ENCODE results near the gene HBQ1.
"Not testable (repeated sequence)": the region's sequence is repeated elsewhere in the genome, so short reads cannot be mapped to it uniquely, and the experiment has no call there.

Gene HBQ1

DNA sequence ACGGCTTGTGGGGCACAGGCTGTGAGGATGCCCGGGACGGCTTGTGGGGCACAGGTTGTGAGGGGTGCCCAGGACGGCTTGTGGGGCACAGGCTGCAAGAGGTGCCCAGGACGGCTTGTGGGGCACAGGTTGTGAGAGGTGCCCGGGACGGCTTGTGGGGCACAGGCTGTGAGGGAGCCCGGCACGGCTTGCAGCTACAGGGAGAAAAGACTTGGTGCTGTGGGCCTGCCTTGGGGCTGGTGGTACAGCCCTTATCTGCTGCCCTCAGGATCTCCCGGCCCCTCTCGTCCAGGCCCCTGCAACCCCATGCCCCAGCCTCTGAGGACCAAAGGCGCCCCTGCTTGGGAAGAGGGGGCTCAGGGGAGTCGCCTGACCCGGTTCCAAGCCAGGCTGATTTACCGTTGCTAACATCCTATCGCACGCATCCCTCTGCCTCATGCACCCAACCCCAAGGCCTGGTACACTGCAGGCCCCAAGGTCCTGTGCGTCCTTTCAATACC, 19.5 kb upstream of the HBQ1 start:
- FAIRE-seq (no peak), DNase-seq (ENCODE audit: low spot score) (no peak)

DNA sequence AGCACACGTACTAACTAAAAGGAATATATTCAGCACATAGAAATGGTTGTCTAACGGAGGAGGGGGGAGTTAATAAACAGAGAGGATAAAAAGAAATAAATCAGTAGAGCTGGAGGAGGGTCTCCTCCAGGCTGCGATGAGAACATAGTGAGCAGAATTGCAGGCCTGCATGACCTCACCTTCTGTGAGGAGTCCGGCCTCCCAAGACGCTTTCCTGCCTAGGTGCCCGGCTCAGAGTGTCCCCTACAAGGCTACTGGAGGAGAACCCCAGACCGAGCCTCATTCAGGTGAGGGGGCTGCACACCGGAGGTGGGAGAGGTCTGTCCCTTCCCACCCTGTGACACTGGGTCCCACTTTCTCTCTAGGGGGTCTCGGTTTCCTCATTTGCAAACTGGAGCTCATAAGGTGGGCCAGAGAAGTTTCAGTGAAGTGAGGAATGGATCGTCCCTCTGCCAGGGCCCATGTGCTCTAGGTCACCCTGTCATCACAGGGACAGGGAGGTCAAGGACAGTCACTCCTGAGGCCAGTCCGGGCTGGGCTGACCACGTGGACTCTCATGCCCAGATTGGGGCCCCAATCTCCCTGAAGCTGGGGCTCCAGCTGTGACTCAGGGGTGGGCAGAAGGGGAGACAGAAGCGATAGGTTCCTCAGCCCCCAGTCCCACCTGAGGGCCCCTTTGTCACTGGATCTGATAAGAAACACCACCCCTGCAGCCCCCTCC, 17.8 kb upstream of the HBQ1 start:
- FAIRE-seq, result no peak

DNA sequence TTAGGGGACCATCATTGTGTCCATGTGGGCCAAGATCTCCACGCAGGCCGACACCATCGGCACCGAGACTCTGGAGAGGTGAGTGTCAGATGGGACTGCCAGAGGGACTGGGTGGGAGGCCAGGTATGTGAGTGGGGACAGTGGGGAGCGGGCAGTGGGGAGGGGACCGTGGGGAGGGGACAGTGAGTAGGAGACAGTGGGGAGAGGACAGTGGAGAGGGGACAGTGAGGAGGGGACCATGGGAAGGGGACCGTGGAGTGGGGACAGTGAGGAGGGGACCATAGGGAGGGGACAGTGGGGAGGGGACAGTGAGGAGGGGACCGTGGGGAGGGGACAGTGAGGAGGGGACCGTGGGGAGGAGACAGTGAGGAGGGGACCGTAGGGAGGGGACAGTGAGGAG, 17.1 kb upstream of the HBQ1 start:
- not testable (repeated sequence) for DNase-seq (ENCODE audit: low spot score); FAIRE-seq

More for the DNA sequence above, 17.8 kb upstream of the HBQ1 start:
- no peak for DNase-seq (ENCODE audit: low spot score)

DNA sequence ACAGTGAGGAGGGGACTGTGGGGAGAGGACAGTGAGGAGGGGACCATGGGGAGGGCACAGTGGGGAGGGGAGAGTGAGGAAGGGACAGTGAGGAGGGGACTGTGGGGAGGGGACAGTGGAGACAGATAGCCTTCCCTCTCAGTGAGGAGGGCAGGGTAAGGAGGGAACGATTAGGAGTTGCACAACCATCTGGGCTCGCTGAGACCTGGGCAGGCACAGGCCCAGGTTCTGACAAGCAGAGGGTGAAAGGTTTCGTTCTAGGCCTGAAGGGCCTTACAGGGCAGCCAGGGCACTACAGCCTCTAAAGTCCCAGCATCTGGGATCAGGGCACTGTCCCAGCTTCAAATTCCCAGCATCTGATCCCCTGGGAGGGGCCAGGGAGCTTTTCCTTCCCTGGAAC, 16.6 kb upstream of the HBQ1 start:
- FAIRE-seq; DNase-seq (ENCODE audit: low spot score): not testable (repeated sequence)

DNA sequence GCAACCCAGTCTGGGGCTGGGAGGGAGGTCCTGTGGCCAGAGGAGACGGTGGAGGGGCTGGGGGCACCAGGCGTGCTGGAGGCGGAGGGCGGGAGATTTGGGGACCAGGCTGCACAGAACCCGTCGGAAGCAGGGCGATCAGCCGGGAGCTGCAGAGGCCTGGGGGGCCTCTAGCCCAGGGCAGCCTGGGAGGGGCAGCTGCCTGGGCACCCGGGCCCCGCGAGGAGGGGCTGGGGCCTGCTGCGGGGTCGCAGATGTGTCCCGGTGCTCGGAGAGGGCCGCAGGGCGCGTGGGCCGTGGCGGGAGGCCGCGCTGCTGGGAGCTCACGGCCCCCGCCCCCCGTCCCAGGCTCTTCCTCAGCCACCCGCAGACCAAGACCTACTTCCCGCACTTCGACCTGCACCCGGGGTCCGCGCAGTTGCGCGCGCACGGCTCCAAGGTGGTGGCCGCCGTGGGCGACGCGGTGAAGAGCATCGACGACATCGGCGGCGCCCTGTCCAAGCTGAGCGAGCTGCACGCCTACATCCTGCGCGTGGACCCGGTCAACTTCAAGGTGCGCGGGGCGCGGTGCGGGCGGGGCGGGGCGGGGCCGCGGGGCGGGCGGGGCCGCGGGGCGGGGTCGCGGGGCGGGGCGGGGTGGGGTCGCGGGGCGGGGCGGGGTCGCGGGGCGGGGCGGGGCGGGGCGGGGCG, 16.0 kb upstream of the HBQ1 start:
- FAIRE-seq; DNase-seq (ENCODE audit: low spot score): not testable (repeated sequence)

DNA sequence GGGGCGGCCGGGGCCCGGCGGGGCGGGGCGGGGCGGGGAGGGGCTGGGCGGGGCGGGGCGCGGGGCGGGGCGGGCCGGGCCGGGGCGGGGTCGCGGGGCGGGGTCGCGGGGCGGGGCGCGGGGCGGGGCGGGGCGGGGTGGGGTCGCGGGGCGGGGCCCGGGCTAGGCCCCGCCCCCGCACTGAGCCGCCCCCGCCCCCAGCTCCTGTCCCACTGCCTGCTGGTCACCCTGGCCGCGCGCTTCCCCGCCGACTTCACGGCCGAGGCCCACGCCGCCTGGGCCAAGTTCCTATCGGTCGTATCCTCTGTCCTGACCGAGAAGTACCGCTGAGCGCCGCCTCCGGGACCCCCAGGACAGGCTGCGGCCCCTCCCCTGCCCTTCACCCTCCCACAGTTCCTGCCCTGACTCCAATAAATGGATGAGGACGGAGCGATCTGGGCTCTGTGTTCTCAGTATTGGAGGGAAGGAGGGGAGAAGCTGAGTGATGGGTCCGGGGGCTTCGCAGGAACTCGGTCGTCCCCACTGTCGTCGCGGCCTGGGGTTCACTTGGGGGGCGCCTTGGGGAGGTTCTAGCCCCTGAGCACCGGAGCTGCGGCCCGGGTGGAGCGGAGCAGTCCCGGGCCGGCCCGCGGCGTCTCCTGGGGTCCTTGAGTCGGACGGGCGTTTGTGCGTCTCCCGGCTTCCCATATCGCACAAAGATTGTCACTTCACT, 15.3 kb upstream of the HBQ1 start:
- FAIRE-seq (no peak), DNase-seq (ENCODE audit: low spot score) (no peak)

DNA sequence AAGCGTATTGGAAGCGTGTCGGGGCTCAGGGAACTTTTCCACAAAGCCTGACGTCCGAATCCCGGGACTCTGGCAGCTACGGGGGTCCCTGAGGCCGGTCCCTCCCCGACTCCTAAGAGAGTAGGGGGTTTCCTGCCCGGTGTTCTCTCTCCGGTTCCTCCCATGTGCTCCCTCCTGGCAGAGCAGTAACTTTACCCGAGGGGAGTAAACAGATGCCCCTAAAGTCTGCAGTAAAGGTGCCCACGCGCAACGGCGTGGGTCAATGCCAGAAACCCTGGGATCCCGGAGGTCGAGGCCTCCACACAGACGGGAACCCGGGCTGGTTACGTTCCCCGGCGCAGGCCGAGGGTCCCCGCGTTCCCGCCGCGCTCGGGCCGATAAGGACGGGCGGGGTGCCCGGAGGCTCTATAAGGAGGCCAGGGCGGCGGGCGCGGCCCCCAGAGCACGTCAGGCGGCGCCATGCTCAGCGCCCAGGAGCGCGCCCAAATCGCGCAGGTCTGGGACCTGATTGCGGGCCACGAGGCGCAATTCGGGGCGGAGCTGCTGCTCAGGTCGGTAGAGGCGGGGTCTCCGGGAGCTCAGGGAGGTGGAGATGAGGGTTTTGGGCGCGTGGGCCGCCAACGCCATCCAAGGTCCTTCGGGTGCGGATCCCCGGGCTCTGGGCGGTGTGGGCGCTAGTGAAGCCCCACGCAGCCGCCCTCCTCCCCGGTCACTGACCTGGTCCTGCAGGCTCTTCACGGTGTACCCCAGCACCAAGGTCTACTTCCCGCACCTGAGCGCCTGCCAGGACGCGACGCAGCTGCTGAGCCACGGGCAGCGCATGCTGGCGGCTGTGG, 14.5 kb upstream of the HBQ1 start, which contains the start of gene HBM:
Gene HBM (plus strand): TSS at position 440 of the 836 bp plus-strand sequence. CDS start 20 bp downstream, at position 460.
- no peak for FAIRE-seq
- DNase-seq (ENCODE audit: low spot score), result no peak

DNA sequence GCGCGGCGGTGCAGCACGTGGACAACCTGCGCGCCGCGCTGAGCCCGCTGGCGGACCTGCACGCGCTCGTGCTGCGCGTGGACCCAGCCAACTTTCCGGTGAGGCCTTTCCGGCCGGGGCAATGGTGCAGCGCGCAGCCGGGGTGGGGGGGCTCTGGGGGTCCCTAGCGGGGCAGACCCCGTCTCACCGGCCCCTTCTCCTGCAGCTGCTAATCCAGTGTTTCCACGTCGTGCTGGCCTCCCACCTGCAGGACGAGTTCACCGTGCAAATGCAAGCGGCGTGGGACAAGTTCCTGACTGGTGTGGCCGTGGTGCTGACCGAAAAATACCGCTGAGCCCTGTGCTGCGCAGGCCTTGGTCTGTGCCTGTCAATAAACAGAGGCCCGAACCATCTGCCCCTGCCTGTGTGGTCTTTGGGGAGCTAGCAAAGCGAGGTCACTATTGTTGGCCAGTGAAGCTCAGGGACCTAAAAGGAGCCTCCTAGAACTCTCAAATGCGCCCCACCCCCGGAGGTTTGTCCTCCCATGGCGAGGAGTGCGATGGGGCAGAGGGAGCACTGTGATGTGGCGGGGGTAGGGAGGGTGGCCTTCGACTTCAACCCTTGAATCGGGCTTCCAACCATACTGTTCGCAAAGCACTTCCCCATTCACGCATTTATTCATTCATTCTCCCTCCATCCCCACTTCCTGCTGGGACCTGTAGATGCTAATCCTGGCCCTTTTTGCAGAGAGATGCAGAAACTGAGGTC, 13.7 kb upstream of the HBQ1 start:
- FAIRE-seq (no peak), DNase-seq (ENCODE audit: low spot score) (no peak)

DNA sequence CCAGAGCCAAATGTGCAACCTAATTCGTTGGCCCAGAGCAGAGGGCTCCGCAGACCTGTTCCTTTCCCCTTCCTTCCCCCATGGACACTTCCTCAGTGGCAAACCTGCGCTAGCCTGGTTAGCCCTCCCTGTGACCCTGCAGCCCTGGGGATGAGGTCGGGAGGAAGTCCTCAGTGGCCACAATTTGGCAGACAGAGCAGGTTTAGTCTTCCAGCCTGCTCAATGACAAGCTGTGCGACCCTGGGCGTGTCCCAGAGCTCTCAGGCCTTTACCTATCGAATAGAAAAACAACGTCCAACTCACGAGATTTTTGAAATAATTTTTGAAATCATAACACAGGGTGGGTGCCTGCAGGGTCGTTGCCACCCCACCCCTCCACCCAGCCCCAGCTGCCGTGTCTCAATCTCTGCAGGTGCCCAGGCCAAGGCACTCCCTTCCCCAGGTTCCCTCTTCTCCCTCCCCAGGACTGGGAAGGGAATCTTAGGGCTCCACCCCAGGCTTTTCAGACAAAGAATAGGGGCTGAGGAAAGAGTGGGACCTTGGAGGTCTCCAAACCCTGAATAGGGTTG, 13.1 kb upstream of the HBQ1 start:
- FAIRE-seq (no peak), DNase-seq (ENCODE audit: low spot score) (no peak)

DNA sequence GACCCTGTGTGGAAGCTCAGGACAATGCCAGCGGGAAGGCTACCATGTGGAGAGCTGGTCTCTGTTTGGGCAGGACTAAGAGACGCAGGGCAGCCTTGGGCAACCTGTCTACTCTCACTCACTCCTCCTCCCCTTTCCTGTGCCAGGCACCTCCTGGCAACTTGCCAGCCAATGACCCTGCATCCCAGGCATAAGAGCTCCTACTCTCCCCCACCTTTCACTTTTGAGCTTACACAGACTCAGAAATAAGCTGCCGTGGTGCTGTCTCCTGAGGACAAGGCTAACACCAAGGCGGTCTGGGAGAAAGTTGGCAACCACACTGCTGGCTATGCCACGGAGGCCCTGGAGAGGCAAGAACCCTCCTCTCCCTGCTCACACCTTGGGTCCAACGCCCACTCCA, 11.8 kb upstream of the HBQ1 start:
- DNase-seq (ENCODE audit: low spot score), result no peak
- FAIRE-seq, result no peak

DNA sequence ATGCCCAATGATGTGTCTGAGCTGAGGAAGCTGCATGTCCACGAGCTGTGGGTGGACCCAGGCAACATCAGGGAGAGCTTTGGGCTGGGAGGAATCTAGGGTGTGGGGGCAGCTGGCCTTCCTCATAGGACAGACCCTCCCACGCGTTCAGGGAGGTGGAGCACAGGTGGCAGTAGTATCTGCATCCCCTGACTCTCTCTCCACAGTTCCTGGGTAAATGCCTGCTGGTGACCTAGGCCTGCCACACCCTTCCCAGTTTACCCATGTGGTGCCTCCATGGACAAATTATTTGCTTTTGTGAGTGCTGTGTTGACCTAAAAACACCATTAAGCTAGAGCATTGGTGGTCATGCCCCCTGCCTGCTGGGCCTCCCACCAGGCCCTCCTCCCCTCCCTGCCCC, 11.2 kb upstream of the HBQ1 start:
- FAIRE-seq (no peak), DNase-seq (ENCODE audit: low spot score) (no peak)

DNA sequence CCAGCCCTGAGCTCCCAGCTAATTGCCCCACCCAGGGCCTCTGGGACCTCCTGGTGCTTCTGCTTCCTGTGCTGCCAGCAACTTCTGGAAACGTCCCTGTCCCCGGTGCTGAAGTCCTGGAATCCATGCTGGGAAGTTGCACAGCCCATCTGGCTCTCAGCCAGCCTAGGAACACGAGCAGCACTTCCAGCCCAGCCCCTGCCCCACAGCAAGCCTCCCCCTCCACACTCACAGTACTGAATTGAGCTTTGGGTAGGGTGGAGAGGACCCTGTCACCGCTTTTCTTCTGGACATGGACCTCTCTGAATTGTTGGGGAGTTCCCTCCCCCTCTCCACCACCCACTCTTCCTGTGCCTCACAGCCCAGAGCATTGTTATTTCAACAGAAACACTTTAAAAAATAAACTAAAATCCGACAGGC, 10.2 kb upstream of the HBQ1 start:
- FAIRE-seq, result not testable (repeated sequence)
- peak; percentile 7 for DNase-seq (ENCODE audit: low spot score)

DNA sequence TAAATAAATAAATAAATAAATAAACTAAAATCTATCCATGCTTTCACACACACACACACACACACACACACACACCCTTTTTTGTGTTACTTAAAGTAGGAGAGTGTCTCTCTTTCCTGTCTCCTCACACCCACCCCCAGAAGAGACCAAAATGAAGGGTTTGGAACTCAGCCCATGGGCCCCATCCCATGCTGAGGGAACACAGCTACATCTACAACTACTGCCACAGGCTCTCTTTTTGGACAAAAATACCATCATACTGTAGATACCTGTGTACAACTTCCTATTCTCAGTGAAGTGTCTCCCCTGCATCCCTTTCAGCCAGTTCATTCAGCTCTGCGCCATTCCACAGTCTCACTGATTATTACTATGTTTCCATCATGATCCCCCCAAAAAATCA, 9.5 kb upstream of the HBQ1 start:
- FAIRE-seq, result no peak
- no peak for DNase-seq (ENCODE audit: low spot score)

DNA sequence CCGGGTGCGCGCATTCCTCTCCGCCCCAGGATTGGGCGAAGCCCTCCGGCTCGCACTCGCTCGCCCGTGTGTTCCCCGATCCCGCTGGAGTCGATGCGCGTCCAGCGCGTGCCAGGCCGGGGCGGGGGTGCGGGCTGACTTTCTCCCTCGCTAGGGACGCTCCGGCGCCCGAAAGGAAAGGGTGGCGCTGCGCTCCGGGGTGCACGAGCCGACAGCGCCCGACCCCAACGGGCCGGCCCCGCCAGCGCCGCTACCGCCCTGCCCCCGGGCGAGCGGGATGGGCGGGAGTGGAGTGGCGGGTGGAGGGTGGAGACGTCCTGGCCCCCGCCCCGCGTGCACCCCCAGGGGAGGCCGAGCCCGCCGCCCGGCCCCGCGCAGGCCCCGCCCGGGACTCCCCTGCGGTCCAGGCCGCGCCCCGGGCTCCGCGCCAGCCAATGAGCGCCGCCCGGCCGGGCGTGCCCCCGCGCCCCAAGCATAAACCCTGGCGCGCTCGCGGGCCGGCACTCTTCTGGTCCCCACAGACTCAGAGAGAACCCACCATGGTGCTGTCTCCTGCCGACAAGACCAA, 7.8 kb upstream of the HBQ1 start, which contains the start of gene HBA2:
Gene HBA2 (plus strand): TSS at position 503 of the 568 bp plus-strand sequence. CDS start 37 bp downstream, at position 540.
- FAIRE-seq; DNase-seq (ENCODE audit: low spot score): not testable (repeated sequence)

DNA sequence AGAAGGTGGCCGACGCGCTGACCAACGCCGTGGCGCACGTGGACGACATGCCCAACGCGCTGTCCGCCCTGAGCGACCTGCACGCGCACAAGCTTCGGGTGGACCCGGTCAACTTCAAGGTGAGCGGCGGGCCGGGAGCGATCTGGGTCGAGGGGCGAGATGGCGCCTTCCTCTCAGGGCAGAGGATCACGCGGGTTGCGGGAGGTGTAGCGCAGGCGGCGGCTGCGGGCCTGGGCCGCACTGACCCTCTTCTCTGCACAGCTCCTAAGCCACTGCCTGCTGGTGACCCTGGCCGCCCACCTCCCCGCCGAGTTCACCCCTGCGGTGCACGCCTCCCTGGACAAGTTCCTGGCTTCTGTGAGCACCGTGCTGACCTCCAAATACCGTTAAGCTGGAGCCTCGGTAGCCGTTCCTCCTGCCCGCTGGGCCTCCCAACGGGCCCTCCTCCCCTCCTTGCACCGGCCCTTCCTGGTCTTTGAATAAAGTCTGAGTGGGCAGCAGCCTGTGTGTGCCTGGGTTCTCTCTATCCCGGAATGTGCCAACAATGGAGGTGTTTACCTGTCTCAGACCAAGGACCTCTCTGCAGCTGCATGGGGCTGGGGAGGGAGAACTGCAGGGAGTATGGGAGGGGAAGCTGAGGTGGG, 6.9 kb upstream of the HBQ1 start:
- FAIRE-seq; DNase-seq (ENCODE audit: low spot score): not testable (repeated sequence)

DNA sequence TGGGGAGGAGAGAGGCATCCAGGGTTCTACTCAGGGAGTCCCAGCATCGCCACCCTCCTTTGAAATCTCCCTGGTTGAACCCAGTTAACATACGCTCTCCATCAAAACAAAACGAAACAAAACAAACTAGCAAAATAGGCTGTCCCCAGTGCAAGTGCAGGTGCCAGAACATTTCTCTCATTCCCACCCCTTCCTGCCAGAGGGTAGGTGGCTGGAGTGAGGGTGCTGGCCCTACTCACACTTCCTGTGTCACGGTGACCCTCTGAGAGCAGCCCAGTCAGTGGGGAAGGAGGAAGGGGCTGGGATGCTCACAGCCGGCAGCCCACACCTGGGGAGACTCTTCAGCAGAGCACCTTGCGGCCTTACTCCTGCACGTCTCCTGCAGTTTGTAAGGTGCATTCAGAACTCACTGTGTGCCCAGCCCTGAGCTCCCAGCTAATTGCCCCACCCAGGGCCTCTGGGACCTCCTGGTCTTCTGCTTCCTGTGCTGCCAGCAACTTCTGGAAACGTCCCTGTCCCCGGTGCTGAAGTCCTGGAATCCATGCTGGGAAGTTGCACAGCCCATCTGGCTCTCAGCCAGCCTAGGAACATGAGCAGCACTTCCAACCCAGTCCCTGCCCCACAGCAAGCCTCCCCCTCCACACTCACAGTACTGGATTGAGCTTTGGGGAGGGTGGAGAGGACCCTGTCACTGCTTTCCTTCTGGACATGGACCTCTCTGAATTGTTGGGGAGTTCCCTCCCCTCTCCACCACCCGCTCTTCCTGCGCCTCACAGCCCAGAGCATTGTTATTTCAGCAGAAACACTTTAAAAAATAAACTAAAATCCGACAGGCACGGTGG, 6.1 kb upstream of the HBQ1 start:
- FAIRE-seq; DNase-seq (ENCODE audit: low spot score): not testable (repeated sequence)

DNA sequence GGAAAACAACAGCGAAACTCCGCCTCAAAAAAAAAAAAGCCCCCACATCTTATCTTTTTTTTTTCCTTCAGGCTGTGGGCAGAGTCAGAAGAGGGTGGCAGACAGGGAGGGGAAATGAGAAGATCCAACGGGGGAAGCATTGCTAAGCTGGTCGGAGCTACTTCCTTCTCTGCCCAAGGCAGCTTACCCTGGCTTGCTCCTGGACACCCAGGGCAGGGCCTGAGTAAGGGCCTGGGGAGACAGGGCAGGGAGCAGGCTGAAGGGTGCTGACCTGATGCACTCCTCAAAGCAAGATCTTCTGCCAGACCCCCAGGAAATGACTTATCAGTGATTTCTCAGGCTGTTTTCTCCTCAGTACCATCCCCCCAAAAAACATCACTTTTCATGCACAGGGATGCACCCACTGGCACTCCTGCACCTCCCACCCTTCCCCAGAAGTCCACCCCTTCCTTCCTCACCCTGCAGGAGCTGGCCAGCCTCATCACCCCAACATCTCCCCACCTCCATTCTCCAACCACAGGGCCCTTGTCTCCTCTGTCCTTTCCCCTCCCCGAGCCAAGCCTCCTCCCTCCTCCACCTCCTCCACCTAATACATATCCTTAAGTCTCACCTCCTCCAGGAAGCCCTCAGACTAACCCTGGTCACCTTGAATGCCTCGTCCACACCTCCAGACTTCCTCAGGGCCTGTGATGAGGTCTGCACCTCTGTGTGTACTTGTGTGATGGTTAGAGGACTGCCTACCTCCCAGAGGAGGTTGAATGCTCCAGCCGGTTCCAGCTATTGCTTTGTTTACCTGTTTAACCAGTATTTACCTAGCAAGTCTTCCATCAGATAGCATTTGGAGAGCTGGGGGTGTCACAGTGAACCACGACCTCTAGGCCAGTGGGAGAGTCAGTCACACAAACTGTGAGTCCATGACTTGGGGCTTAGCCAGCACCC, 5.0 kb upstream of the HBQ1 start:
- no peak for DNase-seq (ENCODE audit: low spot score)
- FAIRE-seq, result no peak

Measured in RCC 7860 (cell line).